IPS-15b (cell line): ENCODE measurements around the gene SLC12A7.

ENCODE experiments used
- H3K27me3 ChIP-seq: one replicate; pipeline ENCODE4 v1.6.1; 2013; ENCODE audit warnings: low read length; ENCODE audit not compliant: control insufficient read depth, insufficient read depth
- H3K36me3 ChIP-seq: one replicate; pipeline ENCODE4 v1.6.1; 2013; ENCODE audit warnings: low read length; ENCODE audit not compliant: control insufficient read depth, insufficient read depth
- H3K4me1 ChIP-seq: one replicate; pipeline ENCODE4 v1.6.1; 2013; ENCODE audit warnings: mild to moderate bottlenecking, low read length; ENCODE audit not compliant: control insufficient read depth, insufficient read depth
- H3K4me3 ChIP-seq: one replicate; pipeline ENCODE4 v1.5.1; 2013; ENCODE audit warnings: low read depth, low read length
- H3K9ac ChIP-seq: one replicate; pipeline ENCODE4 v1.6.1; 2013; ENCODE audit warnings: low read depth, mild to moderate bottlenecking, low read length
- H3K9me3 ChIP-seq: one replicate; pipeline ENCODE4 v1.6.1; 2013; ENCODE audit warnings: mild to moderate bottlenecking, low read length; ENCODE audit not compliant: control insufficient read depth, insufficient read depth

Gene SLC12A7

DNA sequence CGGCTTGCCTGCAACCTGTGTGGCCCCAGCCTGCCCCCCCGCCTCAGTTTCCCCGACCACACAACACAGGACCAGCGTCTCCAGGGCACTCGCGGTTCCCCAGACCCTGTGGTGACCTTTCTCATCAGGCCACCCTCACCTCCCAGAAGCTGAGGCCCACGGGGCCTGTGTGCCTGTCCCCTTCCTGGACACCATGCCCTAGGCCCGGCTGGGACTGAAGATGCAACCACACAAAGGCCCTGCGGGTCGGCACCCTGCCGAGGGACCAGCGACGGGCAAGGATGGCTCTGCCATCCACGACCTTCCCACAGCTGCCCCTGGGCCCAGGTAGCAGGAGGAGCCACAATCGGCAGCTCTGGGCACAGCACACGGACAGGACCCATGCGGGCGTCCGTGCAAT is 34.8 kb downstream of the SLC12A7 start:
- H3K4me1 ChIP-seq, result no peaks in the 10 kb centered on the region
- peaks cover 48% of the 10 kb centered on the region for H3K36me3 ChIP-seq
- H3K4me3 ChIP-seq, result no peak overlapping the region
- H3K27me3 ChIP-seq, result no peaks in the 10 kb centered on the region
- no peak overlapping the region for H3K9ac ChIP-seq
- no peaks in the 10 kb centered on the region for H3K9me3 ChIP-seq

DNA sequence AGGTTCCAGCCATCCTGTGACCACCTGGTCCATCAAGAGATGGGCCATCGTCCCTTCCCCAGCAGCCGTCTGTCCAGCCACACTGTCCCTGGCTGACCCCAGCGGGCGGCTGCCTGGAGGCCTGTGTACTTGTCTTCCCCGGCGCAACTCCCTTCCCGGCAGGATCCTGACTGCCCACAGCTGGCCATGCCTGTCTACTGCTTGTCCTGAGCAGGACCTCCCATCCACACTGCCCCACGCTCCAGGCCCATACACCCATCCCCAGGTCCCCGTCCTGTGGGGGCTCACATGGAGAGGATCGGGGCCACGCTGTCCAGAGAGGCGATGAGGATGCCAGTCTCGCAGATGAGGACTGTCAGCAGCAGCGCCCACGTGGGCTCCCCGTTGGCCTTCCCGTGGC is 35.5 kb downstream of the SLC12A7 start:
- Histone ChIP-seq H3K36me3 (peaks cover 44% of the 10 kb centered on the region), H3K27me3 (no peaks in the 10 kb centered on the region), H3K9me3 (no peaks in the 10 kb centered on the region)

DNA sequence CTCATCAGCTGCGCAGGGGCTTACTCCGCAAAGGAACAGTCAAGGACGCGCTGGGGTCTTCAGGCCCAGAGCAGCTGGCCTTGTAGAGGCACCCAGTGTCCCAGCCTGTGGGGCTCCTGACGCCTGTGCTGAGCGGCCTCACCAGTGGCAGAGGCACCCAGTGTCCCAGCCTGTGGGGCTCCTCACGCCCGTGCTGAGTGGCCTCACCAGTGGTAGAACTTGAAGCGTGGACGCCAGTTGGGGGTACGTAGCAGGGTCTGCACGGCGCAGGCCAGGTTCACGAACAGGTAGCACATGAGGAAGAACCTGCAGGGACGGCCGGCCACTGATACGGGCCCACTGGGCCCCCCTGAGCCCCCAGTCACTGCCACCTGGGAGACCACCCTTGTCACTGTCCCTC is 35.9 kb downstream of the SLC12A7 start:
- no peaks in the 10 kb centered on the region for H3K27me3 ChIP-seq
- H3K4me1 ChIP-seq, result no peaks in the 10 kb centered on the region
- H3K9ac ChIP-seq, result no peak overlapping the region
- no peaks in the 10 kb centered on the region for H3K9me3 ChIP-seq
- peaks cover 41% of the 10 kb centered on the region for H3K36me3 ChIP-seq
- H3K4me3 ChIP-seq, result no peak overlapping the region

More for the DNA sequence above, 35.5 kb downstream of the SLC12A7 start:
- no peak overlapping the region for H3K4me3 ChIP-seq
- no peak overlapping the region for H3K9ac ChIP-seq
- no peaks in the 10 kb centered on the region for H3K4me1 ChIP-seq

DNA sequence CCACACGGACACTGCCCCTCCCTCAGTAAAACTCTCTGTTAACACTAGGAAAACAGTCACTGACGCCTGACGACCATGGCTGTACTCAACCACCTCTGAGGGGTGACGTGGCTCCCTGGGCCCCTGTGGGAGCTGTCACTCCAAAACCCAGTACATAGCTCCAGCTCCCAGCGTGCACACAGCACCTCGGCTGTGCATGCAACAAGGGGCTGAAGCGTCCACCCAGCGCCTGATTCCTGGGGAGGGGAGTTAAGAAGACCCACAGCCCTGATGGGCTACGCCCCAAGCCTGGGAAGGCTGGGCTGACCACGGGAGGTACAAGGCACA is 36.3 kb downstream of the SLC12A7 start:
- Histone ChIP-seq H3K36me3 (peaks cover 41% of the 10 kb centered on the region), H3K27me3 (no peaks in the 10 kb centered on the region), H3K4me1 (no peaks in the 10 kb centered on the region), H3K9me3 (no peaks in the 10 kb centered on the region), H3K4me3 (no peak overlapping the region), H3K9ac (no peak overlapping the region)

DNA sequence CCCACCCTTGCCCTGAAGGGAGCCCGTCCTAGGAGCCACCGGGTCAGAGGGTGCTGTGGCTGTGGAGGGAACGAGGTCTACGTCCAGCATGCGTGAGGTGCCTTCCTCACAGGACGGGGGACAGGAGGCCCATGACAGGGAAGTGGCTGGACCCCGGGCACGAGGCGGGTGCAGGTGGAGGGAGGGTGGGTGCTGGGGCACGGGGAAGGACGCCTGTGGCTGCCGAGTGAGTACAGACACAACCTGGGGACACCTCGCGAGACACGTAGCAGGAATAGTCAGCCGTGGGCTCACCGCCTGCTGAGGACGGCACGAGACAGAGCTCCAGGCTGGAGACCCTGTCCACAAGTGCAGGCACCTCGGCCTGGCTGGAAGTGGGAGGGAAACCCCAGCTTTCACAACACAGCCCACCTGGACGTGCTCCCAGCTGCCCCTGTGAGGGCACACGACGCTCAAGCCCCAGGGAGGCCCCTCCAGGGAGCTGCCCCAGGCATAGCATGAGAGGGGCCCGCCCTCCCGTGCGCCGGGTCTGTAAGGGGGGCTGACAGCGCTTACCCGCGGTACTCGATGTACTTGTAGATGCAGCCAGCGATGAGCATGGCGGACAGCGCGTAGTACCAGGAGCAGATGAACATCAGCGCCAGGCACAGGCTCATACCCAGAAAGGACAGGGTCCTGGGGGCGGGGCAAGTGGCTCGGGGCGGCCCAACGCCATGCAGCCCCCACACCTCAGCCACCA is 36.9 kb downstream of the SLC12A7 start:
- Histone ChIP-seq H3K4me1 (no peaks in the 10 kb centered on the region), H3K27me3 (no peaks in the 10 kb centered on the region), H3K36me3 (peaks cover 39% of the 10 kb centered on the region), H3K9me3 (no peaks in the 10 kb centered on the region), H3K4me3 (no peak overlapping the region), H3K9ac (no peak overlapping the region)

DNA sequence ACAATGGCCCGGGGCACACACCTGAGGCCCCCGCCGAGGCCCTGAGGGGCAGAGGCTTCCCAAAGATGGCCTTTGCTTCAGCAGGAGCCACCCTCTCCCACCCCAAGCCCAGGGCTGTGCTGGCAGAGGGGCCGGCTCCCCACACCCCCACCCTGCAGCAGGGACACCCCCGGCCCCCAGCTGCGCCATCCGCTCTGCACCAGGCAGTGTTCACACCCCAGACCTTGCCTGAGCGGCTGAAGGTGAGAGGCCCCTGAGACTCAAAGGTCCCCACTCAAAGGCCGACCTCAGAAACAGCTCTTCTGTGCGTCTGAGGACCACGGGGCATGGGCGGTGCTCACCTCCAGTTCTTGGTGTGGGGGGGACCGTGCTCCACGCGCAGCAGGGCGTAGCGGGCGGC is 37.6 kb downstream of the SLC12A7 start:
- H3K9ac ChIP-seq, result no peak overlapping the region

DNA sequence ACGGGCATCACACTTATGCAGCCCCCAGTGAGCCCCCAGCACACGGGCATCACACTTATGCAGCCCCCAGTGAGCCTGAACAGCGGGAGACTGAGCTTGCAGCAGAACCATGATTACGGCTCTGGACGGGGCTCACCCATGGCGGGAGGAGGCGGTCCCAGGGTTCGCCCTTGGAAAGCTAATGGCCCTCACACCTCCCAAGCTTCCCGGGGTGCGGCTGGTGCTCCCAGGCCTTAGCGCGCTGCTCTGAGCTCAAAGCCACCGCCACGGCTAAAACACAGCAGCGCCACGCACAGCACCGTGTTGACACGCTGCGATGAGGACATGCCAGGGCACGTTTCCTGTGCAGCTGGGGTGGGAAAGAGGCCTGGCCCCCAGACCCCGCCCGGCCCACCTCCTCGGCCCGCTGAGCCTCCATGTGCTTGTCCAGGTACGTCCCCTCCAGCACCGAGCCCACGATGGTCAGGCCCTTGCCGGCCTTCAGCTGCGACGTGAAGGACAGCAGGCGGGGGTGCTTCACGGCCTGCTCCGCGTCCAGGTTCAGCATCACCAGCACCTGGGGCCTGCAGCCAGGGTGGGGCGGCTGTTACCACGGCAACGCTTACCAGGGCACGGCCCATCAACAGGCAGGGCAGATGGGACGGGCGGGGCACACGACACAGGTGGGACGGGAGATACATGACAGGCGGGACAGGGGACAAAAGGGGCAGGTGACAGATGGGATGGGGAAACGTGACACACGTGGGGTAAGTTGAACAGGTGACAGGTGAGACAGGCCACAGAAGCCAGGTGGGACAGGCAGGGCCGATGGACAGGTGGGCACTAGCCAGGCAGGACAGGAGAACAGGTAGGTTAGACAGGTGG is 38.4 kb downstream of the SLC12A7 start:
- no peaks in the 10 kb centered on the region for H3K9me3 ChIP-seq

More for the DNA sequence above, 37.6 kb downstream of the SLC12A7 start:
- Histone ChIP-seq H3K9me3 (no peaks in the 10 kb centered on the region), H3K4me3 (no peak overlapping the region), H3K36me3 (peaks cover 43% of the 10 kb centered on the region), H3K27me3 (no peaks in the 10 kb centered on the region), H3K4me1 (no peaks in the 10 kb centered on the region)

DNA sequence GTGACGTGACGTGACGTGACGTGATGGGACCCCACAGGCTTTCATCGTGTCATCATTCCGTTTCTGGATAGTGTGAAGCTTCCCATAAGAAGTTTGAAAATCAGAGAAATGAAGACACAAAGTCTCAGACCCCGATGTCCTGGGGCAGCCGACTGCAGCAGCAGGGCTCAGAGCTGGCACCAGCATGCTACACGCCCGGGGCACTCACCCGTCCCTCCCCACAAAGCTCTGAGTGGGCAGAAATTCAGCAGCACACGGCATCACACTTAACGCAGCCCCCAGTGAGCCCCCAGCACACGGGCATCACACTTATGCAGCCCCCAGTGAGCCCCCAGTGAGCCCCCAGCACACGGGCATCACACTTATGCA is 42.2 kb downstream of the SLC12A7 start:
- Histone ChIP-seq H3K4me1 (no peaks in the 10 kb centered on the region), H3K9ac (no peak overlapping the region), H3K36me3 (peaks cover 37% of the 10 kb centered on the region), H3K9me3 (no peaks in the 10 kb centered on the region), H3K4me3 (no peak overlapping the region), H3K27me3 (no peaks in the 10 kb centered on the region)

More for the DNA sequence above, 38.4 kb downstream of the SLC12A7 start:
- Histone ChIP-seq H3K4me3 (no peak overlapping the region), H3K36me3 (peaks cover 43% of the 10 kb centered on the region), H3K27me3 (no peaks in the 10 kb centered on the region), H3K9ac (peak overlapping the region; percentile 12), H3K4me1 (no peaks in the 10 kb centered on the region)

DNA sequence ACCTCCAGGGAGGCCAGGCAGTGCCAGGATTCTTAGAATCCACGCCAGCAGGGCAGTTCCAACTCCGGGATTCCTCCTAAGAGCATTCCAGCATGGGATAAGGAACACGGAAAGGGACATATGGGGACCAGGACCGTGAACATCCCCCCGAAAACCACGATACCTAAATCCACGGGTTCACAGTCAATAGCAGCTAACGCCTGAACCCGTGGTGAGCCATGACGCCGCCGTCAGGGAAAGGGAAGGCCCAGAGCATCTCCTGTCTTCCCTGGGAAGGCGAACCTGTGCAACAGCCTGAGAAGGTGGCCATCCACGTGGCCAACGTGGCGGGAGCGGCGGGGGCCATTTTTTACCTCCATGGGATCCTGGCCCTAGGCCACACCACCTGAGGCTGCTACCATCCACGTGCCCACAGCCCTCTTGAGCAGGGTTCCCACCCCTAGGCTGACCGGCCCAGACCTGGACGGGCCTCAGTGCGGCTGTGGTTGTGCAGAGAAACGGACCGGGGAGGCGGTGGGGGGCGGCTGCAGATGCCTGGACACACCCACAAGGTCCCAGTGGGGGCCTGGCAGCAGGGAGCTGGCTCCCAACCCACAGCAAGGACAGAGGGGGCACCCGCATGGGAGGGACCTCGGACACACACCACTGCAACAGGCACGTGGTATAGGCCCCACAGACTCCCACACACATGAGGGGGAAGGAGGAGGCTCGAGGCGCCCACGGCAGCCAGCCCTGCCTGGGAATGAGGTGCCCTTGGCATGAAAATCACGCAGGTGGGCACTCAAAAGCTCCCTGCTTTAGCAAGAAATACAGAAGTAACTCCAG is 42.8 kb downstream of the SLC12A7 start:
- Histone ChIP-seq H3K27me3 (no peaks in the 10 kb centered on the region), H3K9ac (no peak overlapping the region), H3K36me3 (peaks cover 40% of the 10 kb centered on the region), H3K4me1 (no peaks in the 10 kb centered on the region), H3K9me3 (no peaks in the 10 kb centered on the region), H3K4me3 (no peak overlapping the region)

DNA sequence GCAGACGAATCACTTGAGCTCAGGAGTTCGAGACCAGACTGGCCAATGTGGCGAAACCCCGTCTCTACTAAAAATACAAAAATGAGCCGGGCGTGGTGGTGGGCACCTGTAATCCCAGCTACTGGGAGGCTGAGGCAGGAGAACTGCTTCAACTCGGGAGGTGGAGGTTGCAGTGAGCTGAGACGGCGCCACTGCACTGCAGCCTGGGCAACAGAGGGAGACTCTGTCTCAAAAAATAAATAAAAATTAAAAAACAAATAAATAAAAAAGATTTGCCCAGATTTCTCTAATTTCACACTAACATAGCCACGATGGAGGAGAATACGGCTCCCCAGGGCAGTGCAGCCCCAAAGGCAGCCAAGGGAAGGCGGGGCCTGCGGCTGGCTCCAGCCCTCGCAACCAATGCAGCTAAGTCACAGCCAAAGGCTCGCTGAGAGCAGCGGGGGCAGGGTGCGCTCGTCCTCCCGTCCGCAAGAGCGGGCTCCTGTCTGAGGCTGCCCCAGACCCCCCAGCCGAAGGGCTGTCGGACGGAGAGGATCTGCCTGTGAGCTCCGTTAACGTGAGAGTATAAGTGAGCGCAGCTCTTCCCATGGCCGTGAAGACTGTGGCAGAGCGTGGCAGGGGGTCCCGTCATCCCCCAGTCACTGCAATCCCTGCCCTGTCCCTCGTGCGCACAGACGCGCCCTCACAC is 43.5 kb downstream of the SLC12A7 start:
- peaks cover 38% of the 10 kb centered on the region for H3K36me3 ChIP-seq
- no peaks in the 10 kb centered on the region for H3K4me1 ChIP-seq
- no peak overlapping the region for H3K9ac ChIP-seq
- no peak overlapping the region for H3K4me3 ChIP-seq
- no peaks in the 10 kb centered on the region for H3K27me3 ChIP-seq
- H3K9me3 ChIP-seq, result no peaks in the 10 kb centered on the region
